ENCODE measurements around the gene TMEM94.

Gene TMEM94

DNA sequence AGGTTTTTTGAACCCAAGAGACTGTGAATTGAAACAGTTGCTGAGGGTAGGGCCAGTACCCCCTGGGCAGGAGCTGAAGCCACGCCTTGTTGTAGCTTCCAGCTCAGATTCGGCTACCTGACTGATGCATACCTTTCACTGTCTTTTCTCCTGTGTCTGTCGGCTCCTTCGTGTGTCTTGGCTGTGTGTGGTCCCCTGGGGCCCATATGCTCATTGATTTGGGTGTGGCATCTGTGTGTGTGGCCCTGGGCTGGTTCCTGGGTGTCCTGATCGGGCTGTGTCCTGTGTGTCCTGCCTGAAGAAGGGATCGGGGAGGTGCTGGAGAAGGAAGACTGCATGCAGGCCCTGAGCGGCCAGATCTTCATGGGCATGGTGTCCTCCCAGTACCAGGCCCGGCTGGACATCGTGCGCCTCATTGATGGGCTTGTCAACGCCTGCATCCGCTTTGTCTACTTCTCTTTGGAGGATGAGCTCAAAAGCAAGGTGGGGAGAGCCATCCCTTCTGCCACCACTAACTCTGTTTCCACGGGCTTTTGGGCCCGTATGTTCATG lies 38.0 kb downstream of the TMEM94 start:
- no peak for ATAC-seq
- Mint-ChIP-seq H3K4me3 (no peak overlapping the region), H3K27me3 (no peaks in the 10 kb centered on the region), H3K9me3 (no peaks in the 10 kb centered on the region), H3K36me3 (peaks cover 56% of the 10 kb centered on the region), H3K4me1 (no peaks in the 10 kb centered on the region), H3K27ac (no peak overlapping the region)

DNA sequence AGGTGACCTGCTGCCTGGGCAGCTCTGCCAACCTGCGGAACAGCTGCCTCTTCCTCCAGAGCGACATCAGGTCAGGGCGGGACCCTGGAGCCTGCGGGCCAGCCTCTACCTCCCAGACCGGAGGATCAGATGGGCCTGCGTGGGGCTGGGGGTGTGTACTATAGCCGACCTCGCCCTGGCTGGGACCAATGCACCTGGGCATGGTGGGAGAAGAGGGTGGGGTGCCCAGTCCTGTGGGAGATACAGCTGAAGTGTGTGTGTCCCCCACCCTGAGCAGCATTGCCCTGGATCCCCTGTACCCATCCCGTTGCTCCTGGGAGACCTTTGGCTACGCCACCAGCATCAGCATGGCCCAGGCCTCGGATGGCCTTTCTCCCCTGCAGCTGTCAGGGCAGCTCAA lies 39.6 kb downstream of the TMEM94 start:
- ATAC-seq: peak; percentile 35
- H3K27ac Mint-ChIP-seq: no peak overlapping the region
- no peaks in the 10 kb centered on the region for H3K9me3 Mint-ChIP-seq
- H3K36me3 Mint-ChIP-seq: peaks cover 50% of the 10 kb centered on the region
- no peaks in the 10 kb centered on the region for H3K27me3 Mint-ChIP-seq
- H3K4me3 Mint-ChIP-seq: no peak overlapping the region
- no peaks in the 10 kb centered on the region for H3K4me1 Mint-ChIP-seq

DNA sequence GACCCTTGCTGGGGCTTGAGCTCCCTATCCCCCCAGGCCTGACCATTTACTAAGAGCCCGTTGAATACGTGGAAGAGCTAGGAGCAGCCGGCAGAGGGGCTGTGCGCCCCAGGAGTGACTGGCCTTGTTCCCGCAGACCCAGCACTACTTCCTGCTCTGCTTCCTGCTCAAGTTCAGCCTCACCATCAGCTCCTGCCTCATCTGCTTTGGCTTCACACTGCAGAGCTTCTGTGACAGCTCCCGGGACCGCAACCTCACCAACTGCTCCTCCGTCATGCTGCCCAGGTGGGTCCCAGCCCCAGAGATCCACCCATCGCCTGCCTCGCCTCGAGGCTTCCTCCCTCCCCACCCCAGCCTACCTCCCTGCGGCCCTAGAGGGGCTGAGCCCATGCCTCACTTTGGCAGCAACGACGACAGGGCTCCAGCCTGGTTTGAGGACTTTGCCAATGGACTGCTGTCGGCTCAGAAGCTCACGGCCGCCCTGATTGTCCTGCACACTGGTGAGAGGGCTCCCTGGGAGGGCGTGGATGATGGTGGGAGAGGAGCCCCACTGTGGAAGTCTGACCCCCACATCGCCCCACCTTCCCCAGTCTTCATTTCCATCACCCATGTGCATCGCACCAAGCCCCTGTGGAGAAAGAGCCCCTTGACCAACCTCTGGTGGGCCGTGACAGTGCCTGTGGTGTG lies 41.7 kb downstream of the TMEM94 start:
- Mint-ChIP-seq H3K27me3 (no peaks in the 10 kb centered on the region), H3K4me1 (no peaks in the 10 kb centered on the region), H3K36me3 (peaks cover 43% of the 10 kb centered on the region), H3K9me3 (no peaks in the 10 kb centered on the region), H3K27ac (no peak overlapping the region), H3K4me3 (no peak overlapping the region)
- ATAC-seq: no peak

DNA sequence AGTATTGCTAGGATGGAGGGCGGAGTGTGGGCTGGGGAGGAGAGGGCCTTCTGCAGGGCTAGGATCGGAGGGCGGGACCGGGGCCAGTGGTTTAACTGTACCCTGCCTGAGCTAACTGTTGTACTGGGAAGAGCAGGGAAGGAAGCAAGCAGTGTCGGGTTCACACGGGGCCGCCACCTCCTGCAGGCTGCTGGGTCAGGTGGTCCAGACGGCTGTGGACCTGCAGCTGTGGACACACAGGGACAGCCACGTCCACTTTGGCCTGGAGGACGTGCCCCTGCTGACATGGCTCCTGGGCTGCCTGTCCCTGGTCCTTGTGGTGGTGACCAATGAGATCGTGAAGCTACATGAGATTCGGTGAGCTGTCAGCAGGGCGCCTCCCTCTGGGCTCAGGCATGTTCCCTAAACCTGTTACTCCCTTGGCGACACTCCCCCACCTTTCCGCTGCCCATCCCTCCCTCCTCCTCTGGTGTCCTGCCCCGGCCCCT lies 42.3 kb downstream of the TMEM94 start:
- H3K4me1 Mint-ChIP-seq: no peaks in the 10 kb centered on the region
- no peaks in the 10 kb centered on the region for H3K9me3 Mint-ChIP-seq
- H3K4me3 Mint-ChIP-seq: no peak overlapping the region
- peaks cover 43% of the 10 kb centered on the region for H3K36me3 Mint-ChIP-seq
- H3K27ac Mint-ChIP-seq: no peak overlapping the region
- ATAC-seq: no peak
- H3K27me3 Mint-ChIP-seq: no peaks in the 10 kb centered on the region

DNA sequence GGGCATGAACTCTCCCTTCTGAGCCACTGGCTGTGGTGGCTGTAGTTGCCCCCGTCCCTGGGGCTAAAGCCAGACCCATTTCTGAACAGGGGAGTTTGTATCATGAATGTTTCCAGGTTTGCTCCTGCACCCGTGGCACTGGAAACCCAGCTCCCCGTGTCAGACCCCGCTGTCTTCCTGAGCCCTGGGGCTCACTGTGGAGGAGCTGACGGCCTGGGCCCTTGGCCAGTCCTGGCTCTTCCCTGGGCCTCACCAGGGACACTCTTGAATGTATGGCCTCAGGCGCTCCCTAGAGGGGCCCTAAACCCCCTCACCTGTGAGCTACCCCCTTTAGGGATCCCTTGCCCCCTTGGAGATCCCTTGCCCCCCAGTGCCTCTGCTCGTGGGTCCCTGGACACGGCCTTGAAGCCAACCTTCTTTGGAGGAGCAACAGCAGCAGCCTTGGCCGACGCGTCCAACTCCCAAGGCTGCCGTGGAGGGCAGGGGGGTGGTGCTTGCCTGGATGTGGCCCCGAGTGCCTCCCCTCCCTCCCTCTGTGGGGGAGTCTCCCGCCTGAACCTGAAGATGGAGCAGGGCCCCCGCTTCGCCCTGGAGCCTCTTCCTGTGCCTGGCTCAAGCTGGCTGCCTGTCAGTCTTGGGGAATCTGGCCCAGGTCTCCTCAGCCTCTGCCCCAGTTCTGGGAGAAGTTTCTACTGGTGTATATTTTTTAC lies 43.0 kb downstream of the TMEM94 start:
- Mint-ChIP-seq H3K9me3 (no peaks in the 10 kb centered on the region), H3K27me3 (peaks cover 3% of the 10 kb centered on the region), H3K4me1 (peaks cover 4% of the 10 kb centered on the region), H3K27ac (no peak overlapping the region), H3K4me3 (no peak overlapping the region), H3K36me3 (peaks cover 36% of the 10 kb centered on the region)
- no peak for ATAC-seq

DNA sequence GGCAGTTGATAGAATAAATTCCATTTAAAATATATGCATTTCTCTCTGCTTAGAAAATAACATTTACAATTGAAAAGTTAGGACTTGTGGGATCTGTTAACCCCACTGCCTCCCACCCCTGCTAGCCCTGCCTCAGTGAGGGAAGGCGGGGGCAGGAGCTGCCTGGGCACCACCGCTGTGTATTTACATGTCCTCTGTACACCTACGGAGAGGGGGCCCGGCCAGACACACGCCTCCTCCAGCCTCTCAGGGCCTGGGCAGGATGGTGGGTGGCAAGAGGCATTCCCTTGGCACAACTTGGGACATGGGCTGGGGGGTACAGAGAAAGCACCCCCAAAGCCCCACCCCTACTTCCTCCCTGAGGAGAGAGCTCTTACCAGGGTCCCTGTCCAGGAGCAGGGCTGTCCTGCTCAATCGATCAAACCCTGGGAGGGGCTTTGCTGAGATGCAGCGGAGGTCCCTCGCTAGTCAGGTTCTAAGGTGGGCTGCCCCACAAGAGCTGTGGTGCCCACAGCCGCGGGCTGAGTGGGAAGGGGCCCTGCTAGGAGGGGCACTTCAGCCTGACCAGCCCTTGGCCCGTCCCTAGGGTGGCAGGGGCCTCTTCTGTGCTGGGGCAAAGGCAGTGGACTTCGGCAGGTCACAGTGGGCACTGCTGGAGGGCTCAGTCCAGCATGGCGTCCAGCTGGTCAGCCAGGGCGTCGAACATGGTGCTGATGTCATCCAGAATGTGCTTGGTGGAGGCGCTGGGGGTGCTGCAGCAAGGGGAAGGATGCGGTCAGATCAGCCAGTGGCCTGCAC lies 44.2 kb downstream of the TMEM94 start:
- H3K4me1 Mint-ChIP-seq: peaks cover 7% of the 10 kb centered on the region

DNA sequence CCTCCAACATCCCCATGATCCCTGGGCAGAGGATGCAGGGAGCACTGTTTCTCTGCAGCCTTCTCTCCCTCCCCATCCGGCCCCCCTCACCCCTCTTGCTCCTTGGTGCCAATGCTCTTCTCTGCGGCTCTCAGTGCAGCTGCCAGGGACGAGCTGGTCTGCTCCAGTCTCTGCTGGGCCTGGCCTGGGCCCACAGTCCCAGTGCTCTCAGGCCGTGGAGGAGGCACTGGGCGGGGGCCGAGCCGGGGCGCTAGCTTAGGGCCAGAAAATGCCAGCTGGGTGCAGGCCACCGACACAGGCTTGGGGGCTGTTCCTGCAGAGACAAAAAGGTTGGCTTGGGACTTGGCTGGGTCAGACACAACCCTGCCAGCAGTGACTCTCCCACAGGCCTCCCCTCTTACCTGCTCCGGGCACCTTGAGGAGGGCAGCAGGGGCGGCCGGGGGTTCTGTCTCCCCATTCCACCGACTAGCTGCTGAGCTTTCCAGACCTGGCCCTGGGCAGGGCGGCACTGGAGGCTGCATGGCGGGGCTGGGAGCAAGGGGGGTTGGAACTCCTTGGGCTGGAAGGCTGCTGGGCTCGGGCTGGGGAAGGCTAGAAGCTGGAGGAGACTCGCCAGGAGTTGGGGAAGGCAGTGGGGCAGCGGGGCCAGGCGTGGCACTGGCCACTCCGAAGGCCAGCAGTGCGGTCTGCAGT lies 45.1 kb downstream of the TMEM94 start:
- no peak for ATAC-seq
- peaks cover 26% of the 10 kb centered on the region for H3K36me3 Mint-ChIP-seq
- H3K4me3 Mint-ChIP-seq: no peak overlapping the region
- H3K4me1 Mint-ChIP-seq: peaks cover 7% of the 10 kb centered on the region
- no peak overlapping the region for H3K27ac Mint-ChIP-seq
- H3K9me3 Mint-ChIP-seq: no peaks in the 10 kb centered on the region
- H3K27me3 Mint-ChIP-seq: peaks cover 21% of the 10 kb centered on the region

More for the DNA sequence above, 44.2 kb downstream of the TMEM94 start:
- no peak overlapping the region for H3K27ac Mint-ChIP-seq
- peaks cover 30% of the 10 kb centered on the region for H3K36me3 Mint-ChIP-seq
- ATAC-seq: no peak
- H3K27me3 Mint-ChIP-seq: peaks cover 15% of the 10 kb centered on the region
- no peak overlapping the region for H3K4me3 Mint-ChIP-seq
- H3K9me3 Mint-ChIP-seq: no peaks in the 10 kb centered on the region

DNA sequence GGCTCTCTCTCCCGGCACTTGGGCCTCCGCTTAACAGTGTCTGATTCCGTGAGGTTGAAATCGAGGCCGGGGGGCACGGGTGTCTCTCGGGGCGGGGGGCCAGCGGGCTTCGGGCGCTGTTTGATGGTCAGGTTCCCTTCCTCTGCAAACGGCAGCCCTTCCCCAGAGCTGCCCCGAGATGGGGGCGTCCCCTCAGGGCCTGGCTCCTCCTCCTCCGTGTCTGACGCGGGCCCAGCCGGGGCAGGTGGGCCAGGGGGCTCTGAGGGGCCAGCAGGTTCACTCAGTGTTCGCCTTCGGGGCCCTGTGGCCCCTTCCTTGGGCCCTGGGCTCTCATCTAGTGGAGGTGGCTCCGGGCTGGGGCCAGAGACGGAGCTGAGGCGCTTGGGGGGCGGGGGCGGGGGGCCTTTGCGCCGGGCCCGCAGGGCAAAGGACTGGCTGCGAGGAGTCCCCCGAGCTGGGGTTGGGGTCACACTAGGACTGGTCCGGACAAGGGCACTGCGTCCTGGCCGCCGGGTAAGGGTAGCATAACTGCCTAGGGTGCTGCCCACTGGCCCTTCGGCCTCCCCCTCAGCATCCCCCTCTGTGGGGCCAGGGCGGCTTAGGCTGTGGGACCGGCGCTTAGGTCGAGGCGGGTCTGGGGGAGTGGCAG lies 45.8 kb downstream of the TMEM94 start:
- ATAC-seq: no peak
- H3K9me3 Mint-ChIP-seq: no peaks in the 10 kb centered on the region
- H3K27me3 Mint-ChIP-seq: peaks cover 21% of the 10 kb centered on the region
- H3K4me3 Mint-ChIP-seq: no peak overlapping the region
- H3K27ac Mint-ChIP-seq: no peak overlapping the region
- peaks cover 7% of the 10 kb centered on the region for H3K4me1 Mint-ChIP-seq
- H3K36me3 Mint-ChIP-seq: peaks cover 21% of the 10 kb centered on the region

DNA sequence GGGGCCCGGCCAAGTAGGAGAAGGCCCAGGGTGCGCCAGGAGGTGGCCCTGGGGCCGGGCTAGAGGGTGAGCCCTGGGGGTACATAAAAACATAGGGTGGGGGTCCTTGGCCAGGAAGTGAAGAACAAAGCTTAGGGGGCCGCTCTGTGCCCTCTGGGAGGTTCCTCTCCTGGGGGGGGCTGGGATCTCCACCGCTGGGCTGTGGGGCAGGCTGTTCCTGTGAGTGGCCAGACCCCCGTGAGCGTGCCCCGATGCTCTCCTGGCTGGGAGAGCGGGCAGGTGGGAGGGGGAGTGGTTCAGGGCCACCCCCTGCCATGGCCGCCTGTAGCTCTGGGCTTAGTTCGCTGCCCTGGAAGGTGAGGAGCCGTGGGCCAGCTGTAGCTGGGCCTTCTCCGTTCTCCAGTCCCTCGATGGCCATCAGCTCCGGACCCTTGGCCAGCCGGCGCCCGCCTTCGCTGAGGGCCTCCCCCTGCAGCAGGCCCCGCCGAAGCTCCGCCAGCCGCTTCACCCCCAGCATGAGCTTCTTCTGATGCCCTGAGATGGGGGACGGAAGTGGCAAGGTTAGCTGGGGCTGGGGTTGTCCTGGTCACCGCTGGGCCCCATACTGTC lies 46.4 kb downstream of the TMEM94 start:
- Mint-ChIP-seq H3K4me1 (peaks cover 7% of the 10 kb centered on the region), H3K27ac (no peak overlapping the region), H3K4me3 (no peak overlapping the region), H3K27me3 (peaks cover 21% of the 10 kb centered on the region), H3K36me3 (peaks cover 15% of the 10 kb centered on the region), H3K9me3 (no peaks in the 10 kb centered on the region)
- ATAC-seq: no peak

DNA sequence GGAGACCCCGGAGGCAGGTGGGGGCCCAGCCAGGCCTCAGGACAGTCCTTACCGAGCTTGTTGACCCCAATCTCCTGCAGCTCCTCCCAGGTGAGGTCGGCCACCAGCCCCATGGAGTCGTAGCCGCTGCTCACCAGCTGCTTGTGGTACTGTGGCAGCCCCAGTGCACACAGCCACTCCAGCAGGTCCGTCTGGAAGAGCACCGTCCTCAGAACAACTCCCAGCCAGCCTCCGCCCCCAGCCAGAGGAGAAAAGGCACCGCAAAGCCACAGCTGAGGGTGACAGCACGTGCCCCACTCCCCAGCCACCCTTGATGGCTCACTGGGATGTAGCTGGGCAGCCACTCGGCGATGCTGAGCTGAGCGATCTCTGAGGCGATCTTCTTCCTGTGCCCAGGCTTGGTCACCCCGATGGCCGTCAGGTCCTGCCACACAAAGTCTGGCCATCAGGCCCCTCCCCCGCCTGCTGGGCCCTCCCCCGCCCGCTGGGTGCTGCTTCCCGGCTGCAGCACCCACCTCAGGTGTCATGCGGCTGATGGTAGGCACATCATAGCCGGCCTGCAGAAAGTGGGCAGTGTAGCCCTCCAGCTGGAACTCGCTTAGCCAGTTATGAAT lies 47.0 kb downstream of the TMEM94 start:
- H3K4me3 Mint-ChIP-seq: no peak overlapping the region
- H3K27me3 Mint-ChIP-seq: peaks cover 21% of the 10 kb centered on the region
- peaks cover 7% of the 10 kb centered on the region for H3K4me1 Mint-ChIP-seq
- H3K36me3 Mint-ChIP-seq: peaks cover 12% of the 10 kb centered on the region
- H3K9me3 Mint-ChIP-seq: no peaks in the 10 kb centered on the region
- no peak for ATAC-seq
- no peak overlapping the region for H3K27ac Mint-ChIP-seq

DNA sequence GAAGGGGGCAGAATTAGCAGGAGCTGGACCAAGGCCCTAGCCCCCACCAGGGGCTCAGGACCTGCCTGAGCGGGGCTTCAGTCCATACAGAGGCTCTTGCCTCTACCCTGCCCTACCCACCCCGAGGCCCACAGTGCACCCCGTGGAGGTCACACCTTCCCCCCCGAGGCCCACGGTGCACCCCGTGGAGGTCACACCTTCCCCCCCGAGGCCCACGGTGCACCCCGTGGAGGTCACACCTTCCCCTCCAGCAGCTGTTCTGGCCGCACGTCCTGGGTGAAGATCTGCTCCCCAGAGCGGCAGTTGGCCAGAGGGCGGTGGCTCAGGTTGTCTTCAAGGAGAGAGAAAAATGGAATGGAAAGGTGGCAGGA lies 47.5 kb downstream of the TMEM94 start:
- H3K4me3 Mint-ChIP-seq: no peak overlapping the region

DNA sequence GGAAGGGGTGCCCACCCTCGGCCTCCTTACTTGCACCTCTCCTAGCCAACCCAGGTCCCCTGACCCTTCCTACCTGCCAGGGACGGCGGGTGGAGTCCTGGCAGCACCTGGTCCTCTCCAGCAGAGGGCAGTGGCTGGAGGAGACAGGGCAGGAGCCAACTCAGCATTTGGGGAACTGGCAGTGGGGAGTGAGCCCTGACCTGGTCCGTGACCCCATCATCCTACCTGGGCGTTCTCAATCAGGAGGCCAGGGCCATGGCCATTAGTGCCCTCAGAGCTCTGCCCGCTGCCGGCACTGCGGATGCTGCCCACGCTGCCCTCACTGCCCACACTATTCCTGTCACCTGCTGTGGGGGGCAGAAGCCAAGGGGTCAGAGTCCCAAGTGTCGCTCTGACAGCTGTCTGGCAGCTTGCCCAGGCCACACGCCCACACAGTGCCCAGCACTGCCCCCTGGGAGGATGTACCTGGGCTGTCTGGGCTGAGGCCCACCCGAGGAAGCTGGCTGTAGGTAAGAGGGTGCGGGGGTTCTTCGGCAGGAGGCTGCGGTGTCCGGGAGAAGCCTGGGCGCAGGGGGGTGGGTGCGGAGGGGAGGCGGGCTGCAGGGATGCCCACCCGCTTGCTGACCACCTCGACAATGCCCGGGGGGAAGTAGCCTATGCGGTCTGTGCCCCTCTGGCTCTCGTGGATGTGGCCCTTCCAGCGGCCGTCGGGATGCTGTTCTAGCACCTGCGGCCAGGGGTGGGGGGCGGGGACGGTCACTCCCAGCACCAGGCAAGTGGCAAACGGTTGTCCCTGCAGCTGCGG lies 48.1 kb downstream of the TMEM94 start:
- Mint-ChIP-seq H3K36me3 (peaks cover under 1% of the 10 kb centered on the region), H3K4me1 (peaks cover 7% of the 10 kb centered on the region), H3K27me3 (peaks cover 21% of the 10 kb centered on the region), H3K4me3 (no peak overlapping the region), H3K9me3 (no peaks in the 10 kb centered on the region), H3K27ac (no peak overlapping the region)
- peak; percentile 60 for ATAC-seq

More for the DNA sequence above, 47.5 kb downstream of the TMEM94 start:
- Mint-ChIP-seq H3K4me1 (peaks cover 7% of the 10 kb centered on the region), H3K27ac (no peak overlapping the region), H3K36me3 (peaks cover 7% of the 10 kb centered on the region), H3K27me3 (peaks cover 21% of the 10 kb centered on the region), H3K9me3 (no peaks in the 10 kb centered on the region)
- peak; percentile 42 for ATAC-seq

DNA sequence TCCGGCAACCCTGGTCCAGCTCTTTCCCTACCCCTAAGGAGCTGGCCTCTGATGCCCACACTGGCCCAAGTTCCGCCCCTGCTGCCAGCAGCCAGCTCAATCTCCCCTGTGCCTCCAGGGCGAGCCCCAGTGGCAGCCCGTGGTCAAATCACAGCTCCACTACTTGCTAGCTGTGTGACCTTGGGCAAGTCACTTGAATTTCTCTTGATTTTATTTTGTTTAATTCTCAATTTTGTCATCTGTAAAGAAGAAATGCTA lies 48.6 kb downstream of the TMEM94 start:
- no peaks in the 10 kb centered on the region for H3K9me3 Mint-ChIP-seq
- H3K4me1 Mint-ChIP-seq: peaks cover 7% of the 10 kb centered on the region
- ATAC-seq: no peak
- no peaks in the 10 kb centered on the region for H3K36me3 Mint-ChIP-seq
- no peak overlapping the region for H3K4me3 Mint-ChIP-seq
- H3K27ac Mint-ChIP-seq: no peak overlapping the region
- H3K27me3 Mint-ChIP-seq: peaks cover 21% of the 10 kb centered on the region

Data from stimulated activated memory B cell treated with anti-CD40 and anti-IgM and Interleukin-4, amounts not matched to agents 10 μg/mL and 1 μg/mL and 100 μg/mL, for 72 hours (primary cell).